ENCODE results near the gene USP17L10.
"Not testable (repeated sequence)": the region's sequence is repeated elsewhere in the genome, so short reads cannot be mapped to it uniquely, and the experiment has no call there.

- not testable (repeated sequence) for TF ChIP-seq SMC3 (IDR thresholded peaks at IDR 0.05); JUNB (IDR thresholded peaks at IDR 0.05); KDM1A (IDR thresholded peaks at IDR 0.05; ENCODE audit: low read depth)
Observed at GRCh38 chr4:9169791-9170459, 40.5 kb upstream of the USP17L10 start, which contains the start of gene FAM90A26.
